Natural killer cell (primary cell): ENCODE measurements around the gene ANXA2R. TPM values are rescaled to one million over a fixed set of nuclear protein-coding genes. Genes with fewer than 3 reads are reported as not detected.
A peak's percentile ranks its signal among the peaks of the same experiment; 100 is the strongest.

Experiments
- ATAC-seq, 3 donors: fragments of 150-1000 bp in 2 of 3; fragments of 200-7000 bp in 1 of 3; cut with Tn5 transposase; 1 replicate in 1 of 3; 2 replicates in 2 of 3; pipeline ENCODE4 v1.10.0; 2021; ENCODE audit warnings: mild to moderate bottlenecking in 2 of 3, moderate library complexity in 2 of 3
- DNase-seq, 2 donors: peaks; one replicate each; pipeline versions ENCODE4 v3.0.0 to v3.0.0-alpha.2; 2013 to 2021; ENCODE audit warnings: mixed read lengths in 1 of 2
- H3K27ac ChIP-seq: one replicate; pipeline ENCODE4 v1.5.1; 2013; ENCODE audit warnings: mild to moderate bottlenecking, low read length
- H3K27me3 ChIP-seq: one replicate; pipeline ENCODE4 v1.6.1; 2013; ENCODE audit warnings: low read length; ENCODE audit not compliant: control insufficient read depth, insufficient read depth
- H3K36me3 ChIP-seq: one replicate; pipeline ENCODE4 v1.6.1; 2013; ENCODE audit warnings: low read length; ENCODE audit not compliant: control insufficient read depth, insufficient read depth
- H3K4me1 ChIP-seq: one replicate; pipeline ENCODE4 v1.6.1; 2013; ENCODE audit warnings: low read length; ENCODE audit not compliant: control insufficient read depth, insufficient read depth
- H3K4me3 ChIP-seq: one replicate; pipeline ENCODE4 v1.5.1; 2013; ENCODE audit warnings: low read length
- H3K9me3 ChIP-seq: one replicate; pipeline ENCODE4 v1.6.1; 2013; ENCODE audit warnings: low read length; ENCODE audit not compliant: control insufficient read depth, insufficient read depth
- H3K27ac Mint-ChIP-seq, 2 donors: one replicate each; pipeline ENCODE4 v1.8.0; 2022; ENCODE audit warnings: mild to moderate bottlenecking in 2 of 2, mixed read lengths in 2 of 2, moderate library complexity in 1 of 2
- H3K27me3 Mint-ChIP-seq, 2 donors: one replicate each; pipeline ENCODE4 v1.8.0; 2022; ENCODE audit warnings: low read depth in 2 of 2, mixed read lengths in 2 of 2
- H3K36me3 Mint-ChIP-seq: one replicate; pipeline ENCODE4 v1.8.0; 2022; ENCODE audit warnings: mixed read lengths
- H3K4me1 Mint-ChIP-seq, 2 donors: one replicate each; pipeline ENCODE4 v1.8.0; 2022; ENCODE audit warnings: mixed read lengths in 2 of 2
- H3K4me3 Mint-ChIP-seq: one replicate; pipeline ENCODE4 v1.8.0; 2022; ENCODE audit warnings: mild to moderate bottlenecking, moderate library complexity, mixed read lengths
- H3K9me3 Mint-ChIP-seq, 2 donors: one replicate each; pipeline ENCODE4 v1.8.0; 2022; ENCODE audit warnings: mixed read lengths in 2 of 2
- WGBS: methylation state at CpG from one replicate; pipeline ENCODE4 v1.1.7; 2013; ENCODE audit warnings: missing lambda C conversion rate; ENCODE audit not compliant: insufficient coverage; 5-methylcytosine and 5-hydroxymethylcytosine counted together
- intact Hi-C: fragments of 100-400 bp; cut with micrococcal nuclease; formaldehyde crosslinking; loops from one replicate; pipeline ENCODE4 v1.14.2; 2022
- total RNA-seq, 4 donors: library from RNA; stranded (reverse); fragments of 120-200 nt in 1 of 4; gene quantifications; one replicate each; pipeline versions ENCODE4 v1.2.3 to v1.2.4, GENCODE V29; 2013 to 2022
- TF ChIP-seq, protein P1 (sequence below): fragments of 200-600 bp; IDR thresholded peaks from one replicate; pipeline ENCODE4 v1.8.0; 2022; ENCODE audit warnings: antibody characterized with exemption

The ANXA2R gene
- total RNA-seq, 3 donors from 2014 or later (not counting 1 experiment from before 2014, with no cell fraction given) = 34.3 to 55.2 (median 38.0) TPM

DNA sequence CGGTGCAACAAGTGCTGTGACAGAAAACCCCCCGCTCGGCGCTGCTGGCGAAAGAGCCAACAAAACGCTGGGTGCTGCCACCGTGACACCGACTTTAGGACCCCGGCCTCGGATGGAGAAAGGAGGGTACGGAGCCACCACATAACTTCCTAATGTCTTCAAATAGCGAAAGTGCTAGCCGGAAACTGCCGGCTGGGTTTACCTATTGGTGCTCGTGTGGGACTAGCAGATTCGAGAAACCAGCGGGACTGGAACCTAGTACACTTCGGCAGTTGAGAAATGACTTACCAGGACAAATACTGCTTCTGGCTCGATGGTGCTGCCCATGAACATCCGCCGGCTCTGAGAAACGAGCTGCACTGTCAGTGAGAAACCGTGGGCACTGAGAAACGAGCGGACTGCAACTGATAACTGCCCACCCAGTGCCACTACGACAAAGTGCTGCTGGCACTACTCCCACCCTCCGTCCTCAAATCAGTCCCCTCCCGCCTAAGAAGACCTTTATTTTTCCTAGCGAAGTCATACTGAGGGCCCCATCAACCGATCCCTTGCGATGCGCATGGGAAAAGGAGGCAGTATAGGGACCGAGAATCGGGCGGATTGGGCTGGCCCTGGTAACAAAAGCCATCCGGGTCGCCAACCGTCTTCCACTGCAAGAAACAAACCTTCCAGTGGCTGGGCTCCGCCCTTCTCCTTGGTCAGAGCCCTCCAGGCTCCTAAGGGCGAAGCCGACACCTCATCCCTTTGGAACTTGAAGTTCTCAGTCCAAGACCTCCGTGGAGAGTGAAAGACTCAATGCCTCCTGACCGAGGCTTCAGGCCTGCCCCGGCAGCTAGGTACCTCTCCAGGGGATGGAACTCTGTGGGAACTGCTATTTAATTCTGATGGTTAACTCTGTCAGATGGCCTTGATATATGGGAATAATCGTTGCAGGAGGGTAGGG is 27.0 kb upstream of the ANXA2R start:
- Mint-ChIP-seq H3K27me3 (no peaks in the 10 kb centered on the region), H3K9me3 (no peaks in the 10 kb centered on the region), H3K27ac (peak overlapping the region; percentile 97 to 100), H3K4me1 (peaks cover 41 to 51% of the 10 kb centered on the region in 2 donors), H3K36me3 (no peaks in the 10 kb centered on the region), H3K4me3 (peak overlapping the region; percentile 100)
- H3K27me3 ChIP-seq = no peaks in the 10 kb centered on the region
- H3K36me3 ChIP-seq = peaks cover 13% of the 10 kb centered on the region
- intact Hi-C loops = loop anchor here (1.0 to 2.0 kb wide), 7 partner anchors 47 to 246 kb away; partner anchors contain the start of gene HMGCS1
- H3K4me3 ChIP-seq = peak overlapping the region; percentile 72
- peak; percentile 87 to 95 for DNase-seq
- peaks cover 46% of the 10 kb centered on the region for H3K4me1 ChIP-seq
- WGBS = under 1% methylated on average over 45 of the region's 45 CpGs
- peak overlapping the region; percentile 96 for H3K27ac ChIP-seq
- H3K9me3 ChIP-seq = no peaks in the 10 kb centered on the region
- peak; percentile 51 to 74 (median 57) for ATAC-seq
- TF ChIP-seq, protein P1, sequence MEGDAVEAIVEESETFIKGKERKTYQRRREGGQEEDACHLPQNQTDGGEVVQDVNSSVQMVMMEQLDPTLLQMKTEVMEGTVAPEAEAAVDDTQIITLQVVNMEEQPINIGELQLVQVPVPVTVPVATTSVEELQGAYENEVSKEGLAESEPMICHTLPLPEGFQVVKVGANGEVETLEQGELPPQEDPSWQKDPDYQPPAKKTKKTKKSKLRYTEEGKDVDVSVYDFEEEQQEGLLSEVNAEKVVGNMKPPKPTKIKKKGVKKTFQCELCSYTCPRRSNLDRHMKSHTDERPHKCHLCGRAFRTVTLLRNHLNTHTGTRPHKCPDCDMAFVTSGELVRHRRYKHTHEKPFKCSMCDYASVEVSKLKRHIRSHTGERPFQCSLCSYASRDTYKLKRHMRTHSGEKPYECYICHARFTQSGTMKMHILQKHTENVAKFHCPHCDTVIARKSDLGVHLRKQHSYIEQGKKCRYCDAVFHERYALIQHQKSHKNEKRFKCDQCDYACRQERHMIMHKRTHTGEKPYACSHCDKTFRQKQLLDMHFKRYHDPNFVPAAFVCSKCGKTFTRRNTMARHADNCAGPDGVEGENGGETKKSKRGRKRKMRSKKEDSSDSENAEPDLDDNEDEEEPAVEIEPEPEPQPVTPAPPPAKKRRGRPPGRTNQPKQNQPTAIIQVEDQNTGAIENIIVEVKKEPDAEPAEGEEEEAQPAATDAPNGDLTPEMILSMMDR = no peak

DNA sequence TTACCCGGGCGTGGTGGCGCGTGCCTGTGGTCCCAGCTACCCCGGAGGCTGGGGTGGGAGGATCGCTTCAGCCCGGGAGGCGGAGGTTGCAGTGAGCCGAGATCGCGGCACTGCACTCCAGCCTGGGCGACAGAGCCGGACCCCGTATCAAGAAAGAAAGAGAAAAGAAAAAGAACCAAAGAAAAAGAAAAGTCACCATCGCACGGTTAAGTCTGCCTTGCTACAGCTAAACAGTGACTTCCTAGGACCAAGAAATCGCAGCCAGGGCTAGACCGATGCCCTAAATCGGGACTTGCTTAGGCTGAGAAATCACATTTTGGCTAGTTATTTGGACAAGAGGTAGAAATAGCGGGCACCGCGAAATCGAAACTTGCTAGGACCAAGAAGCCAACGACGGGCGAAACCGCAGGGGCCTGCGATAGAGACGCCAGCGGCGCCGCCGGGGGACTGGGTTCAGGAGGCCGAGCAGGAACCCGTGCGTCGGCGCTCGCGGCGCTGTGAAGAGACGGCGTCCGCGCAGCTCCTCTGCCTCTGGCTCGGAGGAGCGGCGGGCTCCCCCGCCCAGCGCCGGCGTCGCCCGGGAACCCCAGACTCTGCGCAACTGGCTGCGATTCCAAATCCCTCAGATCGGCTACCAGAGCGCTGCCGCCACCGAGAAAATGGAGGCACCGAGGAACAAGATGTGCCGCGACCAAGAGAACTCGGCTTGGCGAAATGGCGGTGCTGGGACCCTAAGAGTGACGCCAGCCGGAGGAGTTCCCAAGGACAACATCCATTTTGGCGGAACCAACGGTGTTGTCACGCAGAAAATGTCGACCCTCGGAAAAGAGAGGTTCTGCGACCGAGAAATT is 26.1 kb upstream of the ANXA2R start:
- Mint-ChIP-seq H3K36me3 (no peaks in the 10 kb centered on the region), H3K27me3 (no peaks in the 10 kb centered on the region), H3K9me3 (no peaks in the 10 kb centered on the region), H3K4me3 (peak overlapping the region; percentile 100), H3K27ac (peak overlapping the region; percentile 97 to 100), H3K4me1 (peaks cover 41 to 51% of the 10 kb centered on the region in 2 donors)
- WGBS = under 1% methylated on average over 75 of the region's 75 CpGs
- intact Hi-C loops = loop anchor here (1.0 to 2.0 kb wide), 8 partner anchors 46 to 417 kb away; partner anchors contain the start of genes HMGCS1 and TMEM267
- H3K27me3 ChIP-seq = no peaks in the 10 kb centered on the region
- ATAC-seq (peak; percentile 42 to 64 (median 56)), DNase-seq (peak; percentile 76 to 88)
- peaks cover 9% of the 10 kb centered on the region for H3K36me3 ChIP-seq
- TF ChIP-seq, protein P1 = no peak
- peak overlapping the region; percentile 72 for H3K4me3 ChIP-seq
- H3K9me3 ChIP-seq = no peaks in the 10 kb centered on the region
- H3K27ac ChIP-seq = peak overlapping the region; percentile 96
- peaks cover 46% of the 10 kb centered on the region for H3K4me1 ChIP-seq

DNA sequence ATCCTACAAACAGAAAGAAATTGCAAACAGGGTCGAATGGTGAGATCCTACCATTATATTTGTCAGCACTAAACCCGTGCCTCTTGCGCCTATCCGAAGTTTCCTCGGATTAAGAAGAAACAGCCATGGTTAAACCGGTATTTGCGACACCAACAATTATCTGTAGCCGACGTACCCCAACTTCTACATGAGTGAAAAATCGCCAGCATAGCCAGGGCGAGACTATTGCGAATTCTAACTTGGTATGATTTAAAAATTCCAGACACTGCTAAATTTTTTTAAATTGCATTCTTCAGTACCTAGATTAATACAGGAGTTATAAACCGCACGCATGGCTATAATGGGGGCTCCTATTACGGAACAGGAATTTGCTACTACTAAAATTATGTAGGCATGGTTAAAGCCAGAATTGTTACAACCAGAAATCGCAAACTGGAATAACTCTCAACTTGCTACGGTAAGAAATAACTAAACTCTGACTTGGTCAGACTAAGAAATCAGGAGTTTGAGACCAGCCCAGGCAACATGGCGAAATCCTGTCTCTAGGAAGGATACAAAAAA is 25.3 kb upstream of the ANXA2R start:
- Mint-ChIP-seq H3K27me3 (no peaks in the 10 kb centered on the region), H3K36me3 (no peaks in the 10 kb centered on the region), H3K4me3 (peak overlapping the region; percentile 100), H3K4me1 (peaks cover 35 to 44% of the 10 kb centered on the region in 2 donors), H3K9me3 (no peaks in the 10 kb centered on the region), H3K27ac (peak overlapping the region; percentile 97 to 100)
- ATAC-seq = no peak
- no peaks in the 10 kb centered on the region for H3K9me3 ChIP-seq
- peaks cover 46% of the 10 kb centered on the region for H3K4me1 ChIP-seq
- H3K27ac ChIP-seq = peak overlapping the region; percentile 96
- intact Hi-C loops = loop anchor here (1.0 to 2.0 kb wide), 2 partner anchors 73 to 418 kb away; partner anchors contain the start of gene TMEM267
- H3K36me3 ChIP-seq = peaks cover 2% of the 10 kb centered on the region
- TF ChIP-seq, protein P1 = no peak
- peak overlapping the region; percentile 72 for H3K4me3 ChIP-seq
- 2% methylated on average over 18 of the region's 18 CpGs for WGBS
- H3K27me3 ChIP-seq = no peaks in the 10 kb centered on the region
- peak in 1 of 2 donors; percentile 64 for DNase-seq
